GM12878 (cell line): ENCODE results near the gene SPRED2.

ENCODE experiments used
- CTCF ChIP-seq, 3 experiments: IDR thresholded peaks in 2 of 3; conservative IDR thresholded peaks in 1 of 3; 2 replicates each; pipeline ENCODE4 v1.5.1; 2011; ENCODE audit warnings: low read depth in 3 of 3, low read length in 3 of 3, mild to moderate bottlenecking in 3 of 3, control low read depth in 2 of 3, moderate library complexity in 2 of 3, inconsistent platforms in 1 of 3, mixed read lengths in 1 of 3; ENCODE audit not compliant: control insufficient read depth in 2 of 3, insufficient read depth in 1 of 3; ENCODE audit errors: extremely low read depth in 1 of 3
- EP300 ChIP-seq, 2 experiments: fragments of 150-350 bp in 1 of 2; IDR thresholded peaks; 2 replicates each; pipeline ENCODE4 v1.6.1; 2011 to 2012; ENCODE audit warnings: low read depth in 2 of 2, low read length in 2 of 2, borderline replicate concordance in 1 of 2, improper control_type of control experiment in 1 of 2, inconsistent platforms in 1 of 2; ENCODE audit not compliant: control insufficient read depth in 1 of 2
- EZH2 ChIP-seq: IDR thresholded peaks from 2 replicates; pipeline ENCODE4 v1.6.1; 2012; ENCODE audit warnings: low read depth, mild to moderate bottlenecking, control low read depth, inconsistent platforms, low read length, borderline replicate concordance; ENCODE audit not compliant: control insufficient read depth
- PAX5 ChIP-seq: IDR thresholded peaks from 2 replicates; pipeline ENCODE4 v1.6.1; 2011; ENCODE audit warnings: low read depth, low read length, borderline replicate concordance
- RBBP5 ChIP-seq: fragments of 200-600 bp; sonication (generic); conservative IDR thresholded peaks from 2 replicates; pipeline ENCODE4 v1.6.1; 2016
- RCOR1 ChIP-seq: conservative IDR thresholded peaks from 2 replicates; pipeline ENCODE4 v1.6.1; 2012; ENCODE audit warnings: low read depth, low read length, improper control_type of control experiment
- SREBF1 ChIP-seq: IDR thresholded peaks from 2 replicates; pipeline ENCODE4 v1.6.1; 2012; ENCODE audit warnings: mild to moderate bottlenecking, low read length
- TF ChIP-seq, protein P1 (sequence below): IDR thresholded peaks from 2 replicates; pipeline ENCODE4 v1.6.1; 2011; ENCODE audit warnings: low read depth, low read length, improper control_type of control experiment, borderline replicate concordance
- TF ChIP-seq, protein P2 (sequence below): IDR thresholded peaks from 2 replicates; pipeline ENCODE4 v1.6.1; 2012; ENCODE audit warnings: low read depth, low read length, improper control_type of control experiment

DNA sequence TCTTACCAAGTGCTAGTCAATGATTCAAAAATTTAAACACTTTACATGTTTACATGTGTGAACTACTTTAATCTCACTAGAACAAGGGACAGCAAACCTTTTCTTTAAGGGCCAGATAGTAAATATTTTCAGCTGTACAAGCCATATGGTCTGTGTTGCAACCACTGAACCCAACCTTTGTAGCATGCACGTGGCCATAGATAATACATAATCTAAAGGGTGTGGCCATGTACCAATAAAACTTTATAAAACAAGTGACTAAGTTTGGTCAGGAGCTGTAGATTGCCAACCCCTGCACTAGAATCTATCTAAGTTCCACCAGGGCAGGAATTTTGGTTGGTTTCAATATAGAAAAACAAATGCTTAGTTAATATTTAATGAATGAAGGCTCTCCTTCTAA lies 18.4 kb upstream of the SPRED2 start:
- TF ChIP-seq, protein P1, sequence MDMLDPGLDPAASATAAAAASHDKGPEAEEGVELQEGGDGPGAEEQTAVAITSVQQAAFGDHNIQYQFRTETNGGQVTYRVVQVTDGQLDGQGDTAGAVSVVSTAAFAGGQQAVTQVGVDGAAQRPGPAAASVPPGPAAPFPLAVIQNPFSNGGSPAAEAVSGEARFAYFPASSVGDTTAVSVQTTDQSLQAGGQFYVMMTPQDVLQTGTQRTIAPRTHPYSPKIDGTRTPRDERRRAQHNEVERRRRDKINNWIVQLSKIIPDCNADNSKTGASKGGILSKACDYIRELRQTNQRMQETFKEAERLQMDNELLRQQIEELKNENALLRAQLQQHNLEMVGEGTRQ: no peak
- TF ChIP-seq SREBF1 (no peak), CTCF (IDR thresholded peaks at IDR 0.05 in 2 of 3, conservative IDR thresholded peaks at IDR 0.05 in 1 of 3; ENCODE audit: control insufficient read depth in 2 of 3, extremely low read depth in 1 of 3, insufficient read depth in 1 of 3, low read depth in 3 of 3, low read length in 3 of 3) (no peak), EZH2 (no peak), EP300 (IDR thresholded peaks at IDR 0.05; ENCODE audit: borderline replicate concordance in 1 of 2, control insufficient read depth in 1 of 2, low read depth in 2 of 2, low read length in 2 of 2) (no peak), PAX5 (no peak), RBBP5 (no peak), RCOR1 (no peak)
- TF ChIP-seq, protein P2, sequence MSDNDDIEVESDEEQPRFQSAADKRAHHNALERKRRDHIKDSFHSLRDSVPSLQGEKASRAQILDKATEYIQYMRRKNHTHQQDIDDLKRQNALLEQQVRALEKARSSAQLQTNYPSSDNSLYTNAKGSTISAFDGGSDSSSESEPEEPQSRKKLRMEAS: no peak
